Inferior parietal cortex (tissue), 1 donor: ENCODE data around the gene PITRM1.

Experiments
- DNase-seq: peaks from one replicate; pipeline ENCODE4 v3.0.0-alpha.2; 2016; ENCODE audit errors: extremely low spot score

PITRM1 gene

GRCh38 chr10:3167611-3168330 is 4.8 kb downstream of the PITRM1 start:
- no peak for DNase-seq

GRCh38 chr10:3166496-3167290 is 5.9 kb downstream of the PITRM1 start:
- no peak for DNase-seq

- DNase-seq, result no peak
Observed at GRCh38 chr10:3165196-3165595, 7.4 kb downstream of the PITRM1 start.

- no peak for DNase-seq
Observed at GRCh38 chr10:3163879-3164278, 8.7 kb downstream of the PITRM1 start.

- DNase-seq, result no peak
Observed at GRCh38 chr10:3162533-3162932, 10.0 kb downstream of the PITRM1 start.

GRCh38 chr10:3159152-3159551 is 13.4 kb downstream of the PITRM1 start:
- DNase-seq, result no peak

GRCh38 chr10:3154666-3155065 is 17.9 kb downstream of the PITRM1 start:
- DNase-seq, result no peak

GRCh38 chr10:3152566-3152935 is 20.0 kb downstream of the PITRM1 start:
- DNase-seq, result no peak

GRCh38 chr10:3151889-3152565 is 20.6 kb downstream of the PITRM1 start:
- no peak for DNase-seq

GRCh38 chr10:3150961-3151360 is 21.6 kb downstream of the PITRM1 start:
- DNase-seq, result no peak

- no peak for DNase-seq
Observed at GRCh38 chr10:3150366-3150765, 22.2 kb downstream of the PITRM1 start.

- DNase-seq, result no peak
Observed at GRCh38 chr10:3149918-3150317, 22.7 kb downstream of the PITRM1 start.

GRCh38 chr10:3148994-3149393 is 23.6 kb downstream of the PITRM1 start:
- no peak for DNase-seq

GRCh38 chr10:3148041-3148440 is 24.5 kb downstream of the PITRM1 start:
- DNase-seq, result no peak

- no peak for DNase-seq
Observed at GRCh38 chr10:3147117-3147820, 25.3 kb downstream of the PITRM1 start.

GRCh38 chr10:3146289-3146688 is 26.3 kb downstream of the PITRM1 start:
- no peak for DNase-seq

GRCh38 chr10:3145366-3145765 is 27.2 kb downstream of the PITRM1 start:
- DNase-seq, result no peak

GRCh38 chr10:3143791-3144434 is 28.7 kb downstream of the PITRM1 start:
- DNase-seq, result no peak

GRCh38 chr10:3143366-3143765 is 29.2 kb downstream of the PITRM1 start:
- no peak for DNase-seq

- no peak for DNase-seq
Observed at GRCh38 chr10:3142146-3142875, 30.3 kb downstream of the PITRM1 start.
